ENCODE measurements around the gene L1TD1.

DNA sequence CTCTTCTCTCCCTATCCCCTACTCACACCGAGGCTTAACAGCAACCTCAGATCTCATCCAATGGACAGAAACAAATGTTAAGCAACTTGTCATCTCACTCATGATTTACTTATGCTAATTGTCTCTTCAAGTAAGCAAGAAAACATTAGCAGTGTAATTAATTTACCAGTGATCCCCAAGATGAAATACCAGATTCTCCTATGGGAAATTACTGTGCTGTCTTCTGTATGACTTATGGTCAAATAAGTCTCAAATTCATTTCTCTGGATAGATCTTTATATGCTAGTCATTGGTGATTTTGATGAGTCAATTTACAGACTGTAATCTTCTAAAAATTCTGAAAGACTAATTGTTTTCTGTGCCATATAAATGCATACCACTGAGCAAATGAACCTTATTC is 32.9 kb upstream of the L1TD1 start:
- TF ChIP-seq, protein P1, sequence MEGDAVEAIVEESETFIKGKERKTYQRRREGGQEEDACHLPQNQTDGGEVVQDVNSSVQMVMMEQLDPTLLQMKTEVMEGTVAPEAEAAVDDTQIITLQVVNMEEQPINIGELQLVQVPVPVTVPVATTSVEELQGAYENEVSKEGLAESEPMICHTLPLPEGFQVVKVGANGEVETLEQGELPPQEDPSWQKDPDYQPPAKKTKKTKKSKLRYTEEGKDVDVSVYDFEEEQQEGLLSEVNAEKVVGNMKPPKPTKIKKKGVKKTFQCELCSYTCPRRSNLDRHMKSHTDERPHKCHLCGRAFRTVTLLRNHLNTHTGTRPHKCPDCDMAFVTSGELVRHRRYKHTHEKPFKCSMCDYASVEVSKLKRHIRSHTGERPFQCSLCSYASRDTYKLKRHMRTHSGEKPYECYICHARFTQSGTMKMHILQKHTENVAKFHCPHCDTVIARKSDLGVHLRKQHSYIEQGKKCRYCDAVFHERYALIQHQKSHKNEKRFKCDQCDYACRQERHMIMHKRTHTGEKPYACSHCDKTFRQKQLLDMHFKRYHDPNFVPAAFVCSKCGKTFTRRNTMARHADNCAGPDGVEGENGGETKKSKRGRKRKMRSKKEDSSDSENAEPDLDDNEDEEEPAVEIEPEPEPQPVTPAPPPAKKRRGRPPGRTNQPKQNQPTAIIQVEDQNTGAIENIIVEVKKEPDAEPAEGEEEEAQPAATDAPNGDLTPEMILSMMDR (IDR thresholded peaks at IDR 0.05), result no peak
- no peak for TF ChIP-seq EZH2 (IDR thresholded peaks at IDR 0.05; ENCODE audit: borderline replicate concordance, insufficient read depth, low read depth, low read length, poor library complexity, severe bottlenecking)

Measured in B cell (primary cell).